KOPT-K1 (cell line): ENCODE measurements around the gene DUSP5.

Experiments
- H3K27ac ChIP-seq: fragments of 200-600 bp; sonication (generic); 2 replicates; pipeline ENCODE4 v1.5.1; 2016; ENCODE audit warnings: antibody characterized with exemption, mild to moderate bottlenecking, low read depth, low read length; ENCODE audit not compliant: poor library complexity, severe bottlenecking
- H3K36me3 ChIP-seq: fragments of 200-600 bp; sonication (generic); 2 replicates; pipeline ENCODE4 v1.5.1; 2017; ENCODE audit warnings: antibody characterized with exemption, mild to moderate bottlenecking, low read length, moderate library complexity; ENCODE audit not compliant: insufficient read depth
- H3K9me3 ChIP-seq: fragments of 200-600 bp; sonication (generic); 2 replicates; pipeline ENCODE4 v1.5.1; 2017; ENCODE audit warnings: antibody characterized with exemption, low read length, mild to moderate bottlenecking; ENCODE audit not compliant: insufficient read depth, poor library complexity, severe bottlenecking

The DUSP5 gene

GRCh38 chr10:110534571-110534970, 36.9 kb downstream of the DUSP5 start:
- Histone ChIP-seq H3K36me3 (no peaks in the 10 kb centered on the region), H3K27ac (no peak overlapping the region), H3K9me3 (no peaks in the 10 kb centered on the region)

GRCh38 chr10:110535958-110536891, 38.5 kb downstream of the DUSP5 start:
- H3K36me3 ChIP-seq = no peaks in the 10 kb centered on the region

GRCh38 chr10:110539091-110539490, 41.4 kb downstream of the DUSP5 start:
- Histone ChIP-seq H3K27ac (no peak overlapping the region), H3K9me3 (no peaks in the 10 kb centered on the region), H3K36me3 (no peaks in the 10 kb centered on the region)

More at GRCh38 chr10:110535958-110536891, 38.5 kb downstream of the DUSP5 start:
- no peaks in the 10 kb centered on the region for H3K9me3 ChIP-seq
- no peak overlapping the region for H3K27ac ChIP-seq

- Histone ChIP-seq H3K36me3 (no peaks in the 10 kb centered on the region), H3K9me3 (no peaks in the 10 kb centered on the region), H3K27ac (no peak overlapping the region)
Measured at GRCh38 chr10:110540031-110540430, 42.3 kb downstream of the DUSP5 start.

- Histone ChIP-seq H3K36me3 (no peaks in the 10 kb centered on the region), H3K9me3 (no peaks in the 10 kb centered on the region), H3K27ac (no peak overlapping the region)
Measured at GRCh38 chr10:110544958-110545537, 47.3 kb downstream of the DUSP5 start.

GRCh38 chr10:110546077-110546476, 48.4 kb downstream of the DUSP5 start:
- Histone ChIP-seq H3K27ac (no peak overlapping the region), H3K36me3 (no peaks in the 10 kb centered on the region), H3K9me3 (no peaks in the 10 kb centered on the region)

- Histone ChIP-seq H3K36me3 (no peaks in the 10 kb centered on the region), H3K27ac (no peak overlapping the region), H3K9me3 (no peaks in the 10 kb centered on the region)
Measured at GRCh38 chr10:110546499-110547110, 48.9 kb downstream of the DUSP5 start.

- Histone ChIP-seq H3K27ac (no peak overlapping the region), H3K36me3 (no peaks in the 10 kb centered on the region)
Measured at GRCh38 chr10:110547139-110547761, 49.5 kb downstream of the DUSP5 start.

GRCh38 chr10:110548002-110548401, 50.3 kb downstream of the DUSP5 start:
- H3K9me3 ChIP-seq = peaks cover 3% of the 10 kb centered on the region

More at GRCh38 chr10:110547139-110547761, 49.5 kb downstream of the DUSP5 start:
- H3K9me3 ChIP-seq = peaks cover 1% of the 10 kb centered on the region

GRCh38 chr10:110549211-110549610, 51.5 kb downstream of the DUSP5 start:
- Histone ChIP-seq H3K9me3 (peaks cover 3% of the 10 kb centered on the region), H3K36me3 (no peaks in the 10 kb centered on the region), H3K27ac (no peak overlapping the region)

More at GRCh38 chr10:110548002-110548401, 50.3 kb downstream of the DUSP5 start:
- H3K27ac ChIP-seq = no peak overlapping the region
- no peaks in the 10 kb centered on the region for H3K36me3 ChIP-seq

- no peak overlapping the region for H3K27ac ChIP-seq
- H3K36me3 ChIP-seq = no peaks in the 10 kb centered on the region
- H3K9me3 ChIP-seq = peaks cover 3% of the 10 kb centered on the region
Measured at GRCh38 chr10:110553905-110554304, 56.2 kb downstream of the DUSP5 start.

GRCh38 chr10:110556296-110556695, 58.6 kb downstream of the DUSP5 start:
- Histone ChIP-seq H3K9me3 (peaks cover 3% of the 10 kb centered on the region), H3K36me3 (no peaks in the 10 kb centered on the region)

GRCh38 chr10:110556969-110557601, 59.4 kb downstream of the DUSP5 start:
- Histone ChIP-seq H3K9me3 (peaks cover 3% of the 10 kb centered on the region), H3K27ac (no peak overlapping the region), H3K36me3 (no peaks in the 10 kb centered on the region)

More at GRCh38 chr10:110556296-110556695, 58.6 kb downstream of the DUSP5 start:
- H3K27ac ChIP-seq = no peak overlapping the region

GRCh38 chr10:110558041-110558440, 60.3 kb downstream of the DUSP5 start:
- H3K9me3 ChIP-seq = no peaks in the 10 kb centered on the region
- H3K27ac ChIP-seq = no peak overlapping the region
- no peaks in the 10 kb centered on the region for H3K36me3 ChIP-seq
